Measurements from ENCODE around the gene CMIP.

DNA sequence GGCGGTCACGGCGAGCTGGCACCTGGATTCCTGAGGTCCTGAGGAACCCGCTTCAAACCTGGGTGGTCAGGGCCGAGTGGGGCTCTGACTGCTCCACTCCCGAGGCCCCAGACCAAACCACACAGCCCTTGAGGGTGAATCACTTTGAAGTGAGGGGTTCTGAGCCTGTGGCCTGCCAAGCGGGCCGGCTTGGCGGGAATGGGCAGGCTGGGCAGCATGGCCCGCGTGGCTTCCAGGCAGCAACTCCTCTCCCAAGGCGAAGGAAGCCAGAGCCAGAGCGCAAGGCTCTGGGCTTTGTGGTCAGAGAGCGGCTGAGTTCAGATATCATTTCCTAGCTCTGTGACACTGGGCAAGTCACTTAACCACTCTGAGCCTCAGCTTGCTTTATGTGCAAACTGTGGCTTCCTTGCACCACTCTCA, 42.7 kb downstream of the CMIP start:
- no peak for TF ChIP-seq CTCF (IDR thresholded peaks at IDR 0.05)
- TF ChIP-seq POLR2A (IDR thresholded peaks at IDR 0.05): no peak

Data from Peyer's patch (tissue), 4 donors.